ENCODE results near the gene OSBPL2. TPM values are rescaled to one million over a fixed set of nuclear protein-coding genes. Genes with fewer than 3 reads are reported as not detected.

Gene OSBPL2
- total and polyA plus RNA-seq, 4 donors, result 9.9 to 19.7 (median 12.3) TPM

- Histone ChIP-seq H3K27me3 (ENCODE audit: control insufficient read depth in 4 of 4, insufficient read depth in 4 of 4, low read length in 3 of 4) (no peaks in the 10 kb centered on the region), H3K9me3 (ENCODE audit: control insufficient read depth in 4 of 4, low read length in 3 of 4) (no peaks in the 10 kb centered on the region), H3K4me1 (ENCODE audit: control insufficient read depth in 4 of 4, insufficient read depth in 4 of 4, low read length in 3 of 4) (no peaks in the 10 kb centered on the region), H3K36me3 (ENCODE audit: control insufficient read depth in 4 of 4, insufficient read depth in 3 of 4, low read depth in 1 of 4, low read length in 3 of 4) (peaks cover 2 to 20% (median 8%) of the 10 kb centered on the region in 4 donors), H3K9ac (ENCODE audit: low read depth in 1 of 2, low read length in 2 of 2) (no peak overlapping the region), H3K27ac (ENCODE audit: low read depth in 1 of 2, low read length in 2 of 2) (no peak overlapping the region), H3K4me3 (ENCODE audit: low read depth in 1 of 3, low read length in 3 of 3) (no peak overlapping the region)
- no peak for TF ChIP-seq NR2F2 (IDR thresholded peaks at IDR 0.05)
- no peak for TF ChIP-seq HNF4G (IDR thresholded peaks at IDR 0.05)
- TF ChIP-seq EGR1 (IDR thresholded peaks at IDR 0.05; ENCODE audit: low read depth in 2 of 2), result no peak
- TF ChIP-seq JUND (IDR thresholded peaks at IDR 0.05), result no peak
- no peak for TF ChIP-seq GABPA (IDR thresholded peaks at IDR 0.05 in 1 of 2, conservative IDR thresholded peaks at IDR 0.05 in 1 of 2)
- no peak for TF ChIP-seq REST (IDR thresholded peaks at IDR 0.05)
- TF ChIP-seq CTCF (IDR thresholded peaks at IDR 0.05; ENCODE audit: low read depth, low read length, missing input control), result no peak
- no peak for TF ChIP-seq ZBTB33 (IDR thresholded peaks at IDR 0.05)
- TF ChIP-seq YY1 (IDR thresholded peaks at IDR 0.05), result no peak
- 91% methylated on average over 26 of the region's 26 CpGs for WGBS
- DNase-seq (ENCODE audit: low spot score), result no peak
Measured at GRCh38 chr20:62252342-62252966, 14.1 kb downstream of the OSBPL2 start.

- no peak overlapping the region for H3K9ac ChIP-seq (ENCODE audit: low read depth in 1 of 2, low read length in 2 of 2)
- H3K4me1 ChIP-seq (ENCODE audit: control insufficient read depth in 4 of 4, insufficient read depth in 4 of 4, low read length in 3 of 4), result no peaks in the 10 kb centered on the region
- no peak for DNase-seq (ENCODE audit: low spot score)
- H3K9me3 ChIP-seq (ENCODE audit: control insufficient read depth in 4 of 4, low read length in 3 of 4), result no peaks in the 10 kb centered on the region
- H3K27me3 ChIP-seq (ENCODE audit: control insufficient read depth in 4 of 4, insufficient read depth in 4 of 4, low read length in 3 of 4), result no peaks in the 10 kb centered on the region
- no peak overlapping the region for H3K4me3 ChIP-seq (ENCODE audit: low read depth in 1 of 3, low read length in 3 of 3)
- H3K36me3 ChIP-seq (ENCODE audit: control insufficient read depth in 4 of 4, insufficient read depth in 3 of 4, low read depth in 1 of 4, low read length in 3 of 4), result peaks cover 2 to 21% (median 8%) of the 10 kb centered on the region in 4 donors
- 94% methylated on average over 6 of the region's 6 CpGs for WGBS
- no peak overlapping the region for H3K27ac ChIP-seq (ENCODE audit: low read depth in 1 of 2, low read length in 2 of 2)
- TF ChIP-seq GABPA (IDR thresholded peaks at IDR 0.05 in 1 of 2, conservative IDR thresholded peaks at IDR 0.05 in 1 of 2) (no peak), RXRA (IDR thresholded peaks at IDR 0.05) (no peak), JUND (IDR thresholded peaks at IDR 0.05) (no peak), REST (IDR thresholded peaks at IDR 0.05) (no peak), SP1 (IDR thresholded peaks at IDR 0.05) (no peak)
Measured at GRCh38 chr20:62253398-62253797, 15.1 kb downstream of the OSBPL2 start.

All from liver (tissue), 9 donors.